HEK293 (cell line): Measurements from ENCODE around the gene MRPL23.

Experiments
- CTCF ChIA-PET: fragments of 350-600 bp; formaldehyde crosslinking; extraction: SDS; loops from one replicate; lab custom pipeline; 2021; ENCODE audit warnings: antibody characterized with exemption; lab: Yijun Ruan, JAX
- POLR2A ChIA-PET: fragments of 300-600 bp; formaldehyde crosslinking; extraction: SDS; loops from one replicate; lab custom pipeline; 2020; ENCODE audit warnings: antibody characterized with exemption, inconsistent platforms; lab: Yijun Ruan, JAX
- H3K27ac ChIP-seq: fragments of 200-500 bp; sonication (Bioruptor generic); 2 replicates; pipeline ENCODE4 v1.5.1; 2014; ENCODE audit warnings: low read depth, low read length, control low read depth, inconsistent platforms; ENCODE audit errors: extremely low read depth
- H3K36me3 ChIP-seq, 2 experiments: fragments of 200-500 bp in 1 of 2; sonication (Bioruptor generic) in 1 of 2; 1 replicate in 1 of 2; 2 replicates in 1 of 2; pipeline ENCODE4 v1.5.1; 2014 to 2017; ENCODE audit warnings: inconsistent platforms in 2 of 2, low read length in 2 of 2; ENCODE audit not compliant: control insufficient read depth in 2 of 2, insufficient read depth in 1 of 2
- H3K4me1 ChIP-seq: fragments of 200-500 bp; sonication (Bioruptor generic); 2 replicates; pipeline ENCODE4 v1.5.1; 2014; ENCODE audit warnings: mild to moderate bottlenecking, low read length, inconsistent platforms; ENCODE audit not compliant: control insufficient read depth, insufficient read depth
- H3K4me3 ChIP-seq: 2 replicates; pipeline ENCODE4 v1.5.1; 2011; ENCODE audit warnings: low read depth, mild to moderate bottlenecking, control low read depth, low read length, moderate library complexity
- H3K9me3 ChIP-seq: fragments of 200-500 bp; sonication (Bioruptor generic); 2 replicates; pipeline ENCODE4 v1.5.1; 2014; ENCODE audit warnings: low read depth, low read length, inconsistent platforms; ENCODE audit not compliant: control insufficient read depth, insufficient read depth
- HOXD13 ChIP-seq: sonication (generic); formaldehyde crosslinking; IDR thresholded peaks from 2 replicates; pipeline ENCODE4 v1.8.0; 2022; ENCODE audit warnings: missing genetic modification reagents, borderline replicate concordance
- ZBTB48 ChIP-seq: fragments of 450-650 bp; formaldehyde crosslinking; IDR thresholded peaks from 2 replicates; pipeline ENCODE4 v1.5.1; 2016; ENCODE audit warnings: missing biosample characterization, missing genetic modification characterization
- ZNF146 ChIP-seq: fragments of 450-650 bp; formaldehyde crosslinking; IDR thresholded peaks from 2 replicates; pipeline ENCODE4 v1.5.1; 2016; ENCODE audit warnings: missing biosample characterization, missing genetic modification characterization
- ZNF16 ChIP-seq: fragments of 450-650 bp; formaldehyde crosslinking; IDR thresholded peaks from 2 replicates; pipeline ENCODE4 v1.5.1; 2016; ENCODE audit warnings: low read depth, missing biosample characterization, missing genetic modification characterization
- ZNF629 ChIP-seq: fragments of 450-650 bp; formaldehyde crosslinking; IDR thresholded peaks from 2 replicates; pipeline ENCODE4 v1.5.1; 2017; ENCODE audit warnings: missing biosample characterization, missing genetic modification characterization
- ZNF670 ChIP-seq: fragments of 450-650 bp; formaldehyde crosslinking; IDR thresholded peaks from 2 replicates; pipeline ENCODE4 v1.5.1; 2016; ENCODE audit warnings: missing biosample characterization, missing genetic modification characterization, low read depth
- ZNF76 ChIP-seq: fragments of 450-650 bp; formaldehyde crosslinking; IDR thresholded peaks from 2 replicates; pipeline ENCODE4; 2016; ENCODE audit warnings: low read depth, missing biosample characterization, missing genetic modification characterization, borderline replicate concordance
- ZNF837 ChIP-seq: fragments of 450-650 bp; formaldehyde crosslinking; IDR thresholded peaks from 2 replicates; pipeline ENCODE4 v1.5.1; 2016; ENCODE audit warnings: missing biosample characterization, missing genetic modification characterization
- TF ChIP-seq, protein P1 (sequence below): fragments of 450-650 bp; formaldehyde crosslinking; IDR thresholded peaks from 2 replicates; pipeline ENCODE4 v1.5.1; 2017; ENCODE audit warnings: missing biosample characterization, missing genetic modification characterization
- TF ChIP-seq, protein P2 (sequence below): fragments of 450-650 bp; formaldehyde crosslinking; IDR thresholded peaks from 2 replicates; pipeline ENCODE4 v1.5.1; 2016; ENCODE audit warnings: missing biosample characterization, missing genetic modification characterization
- TF ChIP-seq, protein P3 (sequence below): IDR thresholded peaks from 2 replicates; pipeline ENCODE4 v1.6.1; 2011; ENCODE audit warnings: mild to moderate bottlenecking, low read depth, low read length, borderline replicate concordance
- TF ChIP-seq, protein P4 (sequence below): sonication (generic); formaldehyde crosslinking; IDR thresholded peaks from 2 replicates; pipeline ENCODE4 v1.8.1; 2022; ENCODE audit warnings: mild to moderate bottlenecking, moderate library complexity, missing genetic modification reagents

Gene MRPL23

DNA sequence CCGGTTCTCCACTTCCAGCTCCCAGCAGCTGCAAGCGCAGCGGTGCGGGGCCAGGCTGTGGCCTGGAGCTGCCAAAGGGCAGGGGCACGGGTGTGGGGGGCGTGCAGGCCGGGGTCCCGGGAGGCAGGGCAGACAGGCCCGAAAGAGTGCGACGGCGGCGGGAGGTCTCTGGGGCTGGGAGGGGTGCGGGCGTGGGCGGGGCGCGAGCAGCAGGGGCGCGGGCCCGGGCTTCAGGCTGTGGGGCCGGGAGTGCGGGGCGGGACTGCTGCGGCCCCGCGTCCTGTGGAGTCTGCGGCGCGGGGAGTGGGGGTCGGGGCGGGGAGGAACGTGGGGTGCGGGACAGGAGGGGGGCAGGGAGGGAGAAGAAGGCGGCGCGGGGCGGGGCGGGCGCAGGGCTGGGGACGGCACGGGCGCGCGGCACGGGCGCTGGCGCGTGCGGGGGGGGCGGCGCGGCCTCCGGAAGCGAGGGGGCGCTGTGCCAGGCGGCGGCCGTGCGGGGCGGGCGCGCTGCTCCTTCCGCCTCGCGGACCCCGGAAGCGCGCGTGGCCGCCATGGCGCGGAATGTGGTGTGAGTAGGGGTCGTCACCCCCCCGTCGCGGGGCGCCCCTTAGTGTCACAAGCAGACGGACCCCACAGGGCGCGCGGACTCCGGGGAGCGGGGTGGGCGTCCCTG lies at the start of gene MRPL23:
MRPL23 (plus strand) TSS at position 521 of the 673 bp plus-strand sequence; CDS start at position 552, 31 bp downstream.
- POLR2A ChIA-PET: no interaction called here
- H3K36me3 ChIP-seq: no peaks in the 10 kb centered on the region
- H3K4me3 ChIP-seq: no peak within 1 kb of the TSS
- H3K9me3 ChIP-seq: no peaks in the 10 kb centered on the region
- CTCF ChIA-PET: interaction anchor here (0.9 to 4.0 kb wide), 4 partner anchors 65 to 294 kb away, joined by 3 to 16 read pairs (median 5); no protein-coding TSS in a partner anchor
- H3K4me1 ChIP-seq: no peaks in the 10 kb centered on the region
- no peak for TF ChIP-seq ZNF837 (tag by site-specific recombination)
- TF ChIP-seq HOXD13 (CRISPR knock-in tag): no peak
- TF ChIP-seq, protein P1, sequence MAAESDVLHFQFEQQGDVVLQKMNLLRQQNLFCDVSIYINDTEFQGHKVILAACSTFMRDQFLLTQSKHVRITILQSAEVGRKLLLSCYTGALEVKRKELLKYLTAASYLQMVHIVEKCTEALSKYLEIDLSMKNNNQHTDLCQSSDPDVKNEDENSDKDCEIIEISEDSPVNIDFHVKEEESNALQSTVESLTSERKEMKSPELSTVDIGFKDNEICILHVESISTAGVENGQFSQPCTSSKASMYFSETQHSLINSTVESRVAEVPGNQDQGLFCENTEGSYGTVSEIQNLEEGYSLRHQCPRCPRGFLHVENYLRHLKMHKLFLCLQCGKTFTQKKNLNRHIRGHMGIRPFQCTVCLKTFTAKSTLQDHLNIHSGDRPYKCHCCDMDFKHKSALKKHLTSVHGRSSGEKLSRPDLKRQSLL (tag by site-specific recombination): no peak
- TF ChIP-seq, protein P2, sequence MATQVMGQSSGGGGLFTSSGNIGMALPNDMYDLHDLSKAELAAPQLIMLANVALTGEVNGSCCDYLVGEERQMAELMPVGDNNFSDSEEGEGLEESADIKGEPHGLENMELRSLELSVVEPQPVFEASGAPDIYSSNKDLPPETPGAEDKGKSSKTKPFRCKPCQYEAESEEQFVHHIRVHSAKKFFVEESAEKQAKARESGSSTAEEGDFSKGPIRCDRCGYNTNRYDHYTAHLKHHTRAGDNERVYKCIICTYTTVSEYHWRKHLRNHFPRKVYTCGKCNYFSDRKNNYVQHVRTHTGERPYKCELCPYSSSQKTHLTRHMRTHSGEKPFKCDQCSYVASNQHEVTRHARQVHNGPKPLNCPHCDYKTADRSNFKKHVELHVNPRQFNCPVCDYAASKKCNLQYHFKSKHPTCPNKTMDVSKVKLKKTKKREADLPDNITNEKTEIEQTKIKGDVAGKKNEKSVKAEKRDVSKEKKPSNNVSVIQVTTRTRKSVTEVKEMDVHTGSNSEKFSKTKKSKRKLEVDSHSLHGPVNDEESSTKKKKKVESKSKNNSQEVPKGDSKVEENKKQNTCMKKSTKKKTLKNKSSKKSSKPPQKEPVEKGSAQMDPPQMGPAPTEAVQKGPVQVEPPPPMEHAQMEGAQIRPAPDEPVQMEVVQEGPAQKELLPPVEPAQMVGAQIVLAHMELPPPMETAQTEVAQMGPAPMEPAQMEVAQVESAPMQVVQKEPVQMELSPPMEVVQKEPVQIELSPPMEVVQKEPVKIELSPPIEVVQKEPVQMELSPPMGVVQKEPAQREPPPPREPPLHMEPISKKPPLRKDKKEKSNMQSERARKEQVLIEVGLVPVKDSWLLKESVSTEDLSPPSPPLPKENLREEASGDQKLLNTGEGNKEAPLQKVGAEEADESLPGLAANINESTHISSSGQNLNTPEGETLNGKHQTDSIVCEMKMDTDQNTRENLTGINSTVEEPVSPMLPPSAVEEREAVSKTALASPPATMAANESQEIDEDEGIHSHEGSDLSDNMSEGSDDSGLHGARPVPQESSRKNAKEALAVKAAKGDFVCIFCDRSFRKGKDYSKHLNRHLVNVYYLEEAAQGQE: no peak
- TF ChIP-seq, all 188 proteins: peak for 0
- H3K27ac ChIP-seq: no peak within 1 kb of the TSS

DNA sequence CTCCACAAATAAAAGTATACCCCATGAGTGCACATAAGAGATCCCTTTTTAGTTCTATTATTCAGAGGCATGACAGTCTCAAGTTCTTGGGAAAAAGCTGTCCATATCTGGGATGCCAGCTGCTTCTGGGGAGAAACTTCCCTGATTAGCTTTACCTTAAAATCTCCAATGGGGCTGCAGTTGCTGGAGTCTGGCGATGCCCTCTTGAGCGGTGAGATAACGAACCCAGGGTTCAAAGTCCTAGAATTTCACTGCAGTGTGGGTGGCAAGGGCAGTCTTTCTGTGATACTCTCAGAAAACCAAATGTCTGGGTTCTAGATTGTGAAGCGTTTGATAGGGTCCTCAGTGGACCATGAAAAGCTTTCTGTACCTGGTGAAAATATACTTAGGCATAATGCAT lies 48.0 kb upstream of the MRPL23 start:
- POLR2A ChIA-PET: no interaction called here
- CTCF ChIA-PET: interaction anchor here (0.7 to 1.3 kb wide), 3 partner anchors 17 to 43 kb away, joined by 3 read pairs; no protein-coding TSS in a partner anchor
- Histone ChIP-seq H3K27ac (no peak overlapping the region), H3K4me1 (no peaks in the 10 kb centered on the region), H3K36me3 (no peaks in the 10 kb centered on the region), H3K9me3 (no peaks in the 10 kb centered on the region), H3K4me3 (no peak overlapping the region)
- TF ChIP-seq ZNF146 (no peak), ZNF629 (no peak), ZNF16 (tag by site-specific recombination) (no peak)
- TF ChIP-seq, protein P3, sequence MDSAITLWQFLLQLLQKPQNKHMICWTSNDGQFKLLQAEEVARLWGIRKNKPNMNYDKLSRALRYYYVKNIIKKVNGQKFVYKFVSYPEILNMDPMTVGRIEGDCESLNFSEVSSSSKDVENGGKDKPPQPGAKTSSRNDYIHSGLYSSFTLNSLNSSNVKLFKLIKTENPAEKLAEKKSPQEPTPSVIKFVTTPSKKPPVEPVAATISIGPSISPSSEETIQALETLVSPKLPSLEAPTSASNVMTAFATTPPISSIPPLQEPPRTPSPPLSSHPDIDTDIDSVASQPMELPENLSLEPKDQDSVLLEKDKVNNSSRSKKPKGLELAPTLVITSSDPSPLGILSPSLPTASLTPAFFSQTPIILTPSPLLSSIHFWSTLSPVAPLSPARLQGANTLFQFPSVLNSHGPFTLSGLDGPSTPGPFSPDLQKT: no peak

DNA sequence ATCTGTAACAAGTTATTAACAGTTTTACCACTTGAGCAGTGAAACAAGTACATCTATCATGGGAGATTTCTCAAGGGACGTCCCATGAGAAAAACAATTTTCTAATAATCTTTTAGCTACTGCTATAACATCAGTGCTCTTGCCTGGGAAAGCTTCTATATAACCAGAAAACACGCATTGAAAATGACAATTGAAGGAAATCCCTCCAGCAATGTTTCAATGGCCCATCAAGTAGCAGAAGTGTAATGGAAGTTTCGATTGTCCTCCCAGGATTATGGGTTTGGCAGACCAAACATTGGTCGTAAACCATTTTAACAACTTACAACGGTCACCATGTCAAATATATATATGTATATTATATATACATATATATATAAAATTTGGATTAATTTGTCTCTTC lies 47.4 kb upstream of the MRPL23 start:
- ChIA-PET CTCF (interaction anchor here (0.6 to 0.7 kb wide), 3 partner anchors 10 to 100 kb away, joined by 3 read pairs; no protein-coding TSS in a partner anchor), POLR2A (interaction anchor here (0.6 kb wide), 1 partner anchor 49 kb away, joined by 3 read pairs; no protein-coding TSS in a partner anchor)
- Histone ChIP-seq H3K9me3 (no peaks in the 10 kb centered on the region), H3K27ac (no peak overlapping the region), H3K36me3 (no peaks in the 10 kb centered on the region), H3K4me1 (no peaks in the 10 kb centered on the region), H3K4me3 (no peak overlapping the region)
- TF ChIP-seq ZNF670 (tag by site-specific recombination): no peak
- TF ChIP-seq ZBTB48 (tag by site-specific recombination): no peak
- no peak for TF ChIP-seq ZNF76 (tag by site-specific recombination)
- TF ChIP-seq, protein P4, sequence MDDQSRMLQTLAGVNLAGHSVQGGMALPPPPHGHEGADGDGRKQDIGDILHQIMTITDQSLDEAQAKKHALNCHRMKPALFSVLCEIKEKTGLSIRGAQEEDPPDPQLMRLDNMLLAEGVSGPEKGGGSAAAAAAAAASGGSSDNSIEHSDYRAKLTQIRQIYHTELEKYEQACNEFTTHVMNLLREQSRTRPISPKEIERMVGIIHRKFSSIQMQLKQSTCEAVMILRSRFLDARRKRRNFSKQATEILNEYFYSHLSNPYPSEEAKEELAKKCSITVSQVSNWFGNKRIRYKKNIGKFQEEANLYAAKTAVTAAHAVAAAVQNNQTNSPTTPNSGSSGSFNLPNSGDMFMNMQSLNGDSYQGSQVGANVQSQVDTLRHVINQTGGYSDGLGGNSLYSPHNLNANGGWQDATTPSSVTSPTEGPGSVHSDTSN: no peak
